GM23338 (cell line): ENCODE data around the gene C10orf90.

Experiments used
- CREB1 ChIP-seq: fragments of 250-450 bp; sonication (Bioruptor Pico); IDR thresholded peaks from 2 replicates; pipeline ENCODE4 v1.5.0; 2020; ENCODE audit warnings: low read depth, mild to moderate bottlenecking, moderate library complexity
- ETS1 ChIP-seq: IDR thresholded peaks from 2 replicates; pipeline ENCODE4 v1.6.1; 2016; ENCODE audit warnings: antibody characterized with exemption
- EZH2 ChIP-seq: fragments of 200-600 bp; sonication (generic); IDR thresholded peaks from one replicate; pipeline ENCODE4 v1.8.0; 2017; ENCODE audit warnings: antibody characterized with exemption, mild to moderate bottlenecking, low read depth; ENCODE audit not compliant: unreplicated experiment
- EZH2phosphoT487 ChIP-seq: fragments of 200-600 bp; sonication (generic); IDR thresholded peaks from one replicate; pipeline ENCODE4 v1.8.1; 2018; ENCODE audit warnings: antibody characterized with exemption; ENCODE audit not compliant: unreplicated experiment
- NANOG ChIP-seq: IDR thresholded peaks from 2 replicates; pipeline ENCODE4 v1.6.1; 2016; ENCODE audit warnings: antibody characterized with exemption, borderline replicate concordance
- POLR2AphosphoS5 ChIP-seq: IDR thresholded peaks from 2 replicates; pipeline ENCODE4 v1.6.1; 2016; ENCODE audit warnings: antibody characterized with exemption, low read depth
- REST ChIP-seq: IDR thresholded peaks from one replicate; pipeline ENCODE4 v1.6.1; 2018; ENCODE audit warnings: antibody characterized with exemption; ENCODE audit not compliant: unreplicated experiment
- STAT1 ChIP-seq: IDR thresholded peaks from one replicate; pipeline ENCODE4 v1.6.1; 2016; ENCODE audit warnings: antibody characterized with exemption; ENCODE audit not compliant: unreplicated experiment
- ZNF331 ChIP-seq: fragments of 250-450 bp; sonication (Bioruptor Pico); IDR thresholded peaks from 2 replicates; pipeline ENCODE4 v1.5.0; 2020; ENCODE audit warnings: low read depth, mild to moderate bottlenecking, moderate library complexity
- TF ChIP-seq, protein P1 (sequence below), 2 experiments: fragments of 200-600 bp in 1 of 2; sonication (generic) in 1 of 2; conservative IDR thresholded peaks; 2 replicates each; pipeline versions ENCODE4 v1.5.1 to v1.6.1; 2016 to 2017; ENCODE audit warnings: antibody characterized with exemption in 2 of 2, low read depth in 2 of 2, mild to moderate bottlenecking in 2 of 2, moderate library complexity in 1 of 2

GRCh38 chr10:126595160-126595559, 75.3 kb downstream of the C10orf90 start:
- TF ChIP-seq, protein P1, sequence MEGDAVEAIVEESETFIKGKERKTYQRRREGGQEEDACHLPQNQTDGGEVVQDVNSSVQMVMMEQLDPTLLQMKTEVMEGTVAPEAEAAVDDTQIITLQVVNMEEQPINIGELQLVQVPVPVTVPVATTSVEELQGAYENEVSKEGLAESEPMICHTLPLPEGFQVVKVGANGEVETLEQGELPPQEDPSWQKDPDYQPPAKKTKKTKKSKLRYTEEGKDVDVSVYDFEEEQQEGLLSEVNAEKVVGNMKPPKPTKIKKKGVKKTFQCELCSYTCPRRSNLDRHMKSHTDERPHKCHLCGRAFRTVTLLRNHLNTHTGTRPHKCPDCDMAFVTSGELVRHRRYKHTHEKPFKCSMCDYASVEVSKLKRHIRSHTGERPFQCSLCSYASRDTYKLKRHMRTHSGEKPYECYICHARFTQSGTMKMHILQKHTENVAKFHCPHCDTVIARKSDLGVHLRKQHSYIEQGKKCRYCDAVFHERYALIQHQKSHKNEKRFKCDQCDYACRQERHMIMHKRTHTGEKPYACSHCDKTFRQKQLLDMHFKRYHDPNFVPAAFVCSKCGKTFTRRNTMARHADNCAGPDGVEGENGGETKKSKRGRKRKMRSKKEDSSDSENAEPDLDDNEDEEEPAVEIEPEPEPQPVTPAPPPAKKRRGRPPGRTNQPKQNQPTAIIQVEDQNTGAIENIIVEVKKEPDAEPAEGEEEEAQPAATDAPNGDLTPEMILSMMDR (conservative IDR thresholded peaks at IDR 0.05; ENCODE audit: low read depth in 2 of 2), result no peak
- TF ChIP-seq POLR2AphosphoS5 (no peak), REST (no peak), EZH2 (no peak), EZH2phosphoT487 (no peak), CREB1 (CRISPR knock-in tag) (no peak), NANOG (no peak), ETS1 (no peak), STAT1 (no peak), ZNF331 (CRISPR knock-in tag) (no peak)
